ENCODE data around the gene RBM19. TPM values are rescaled to one million over a fixed set of nuclear protein-coding genes. Genes with fewer than 3 reads are reported as not detected.

RBM19 gene
- polyA plus RNA-seq, 5 donors = 26.8 to 31.9 (median 30.0) TPM

DNA sequence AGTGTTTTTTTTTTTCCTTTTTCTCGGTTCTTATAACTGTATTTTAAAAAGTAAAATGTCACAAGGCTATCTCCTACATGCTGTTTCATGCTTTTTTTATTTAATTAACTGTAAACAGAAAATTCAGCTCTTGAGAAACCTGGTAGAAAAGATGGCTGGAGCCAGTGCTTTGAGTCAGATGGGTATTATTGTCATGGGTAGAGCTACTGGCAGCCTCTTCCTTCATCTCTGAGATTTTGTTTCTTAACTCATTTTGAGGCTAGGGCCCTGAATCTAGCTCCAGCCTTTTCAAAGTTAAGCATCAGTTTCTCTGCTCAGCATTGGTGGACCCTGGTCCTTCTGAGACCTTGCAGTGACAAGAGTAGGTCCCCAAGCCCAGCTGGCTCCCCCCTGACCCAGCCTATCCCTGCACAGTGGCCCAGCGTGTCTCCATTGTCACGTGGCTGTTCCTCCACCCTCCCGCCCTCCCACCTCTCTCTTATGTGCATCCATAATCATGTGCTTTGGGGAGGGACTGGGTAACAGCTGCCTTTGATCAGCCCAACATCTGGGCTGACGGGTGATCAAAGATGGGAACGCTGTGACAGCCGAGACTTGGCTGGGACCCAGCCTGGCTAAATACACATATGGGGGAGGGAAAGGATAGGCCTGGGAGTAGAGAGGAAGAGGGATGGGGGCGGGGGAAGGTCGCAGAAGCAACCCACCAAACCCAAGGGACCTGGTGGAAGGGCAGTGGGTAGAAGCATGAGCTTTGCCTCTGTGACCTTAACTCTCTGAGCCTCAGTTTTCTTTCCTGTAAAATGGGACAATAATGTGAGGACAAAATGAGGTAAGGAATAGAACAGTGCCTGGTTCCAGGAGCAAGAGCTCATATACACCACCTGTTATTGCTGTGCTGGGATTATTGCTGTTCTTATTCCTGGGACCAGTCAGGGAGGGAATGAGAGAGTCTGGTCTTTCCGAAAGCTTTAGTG, 24.4 kb upstream of the RBM19 start:
- peak; percentile 72 to 73 for DNase-seq

DNA sequence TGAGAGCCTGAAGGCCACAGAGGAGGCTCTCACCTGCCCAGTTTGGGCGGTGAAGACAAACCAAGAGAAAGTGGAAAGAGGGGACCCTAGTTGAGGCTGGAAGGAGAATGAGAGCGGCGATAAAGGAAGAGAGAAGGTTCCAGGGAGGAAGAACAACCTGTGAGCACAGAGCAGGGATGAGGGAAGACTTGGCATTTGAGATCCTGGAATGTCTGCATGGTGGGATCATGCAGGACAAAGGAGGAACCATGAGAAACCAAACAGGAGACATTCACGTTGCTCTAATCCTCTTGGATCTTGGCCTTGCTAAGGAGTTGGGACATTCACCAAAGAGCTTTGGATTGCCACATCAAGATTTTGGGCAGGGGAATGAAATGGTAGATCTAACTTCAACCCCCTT, 22.9 kb upstream of the RBM19 start:
- no peak for DNase-seq

DNA sequence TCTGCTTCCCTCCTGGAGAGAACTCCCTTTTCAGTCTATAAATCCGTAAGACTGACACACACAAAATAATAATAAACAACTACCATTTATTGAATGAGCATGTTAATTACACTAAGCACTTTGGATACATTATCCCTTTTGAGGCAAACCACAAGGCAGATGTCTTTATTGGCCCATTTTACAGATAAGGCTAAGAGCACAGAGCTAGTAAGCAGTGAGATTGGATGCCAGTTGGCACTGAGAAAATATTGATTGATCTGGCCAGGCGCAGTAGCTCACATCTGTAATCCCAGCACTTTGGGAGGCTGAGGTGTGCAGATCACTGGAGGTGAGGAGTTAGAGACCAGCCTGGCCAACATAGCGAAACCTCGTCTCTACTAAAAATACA, 21.9 kb upstream of the RBM19 start:
- DNase-seq = no peak

DNA sequence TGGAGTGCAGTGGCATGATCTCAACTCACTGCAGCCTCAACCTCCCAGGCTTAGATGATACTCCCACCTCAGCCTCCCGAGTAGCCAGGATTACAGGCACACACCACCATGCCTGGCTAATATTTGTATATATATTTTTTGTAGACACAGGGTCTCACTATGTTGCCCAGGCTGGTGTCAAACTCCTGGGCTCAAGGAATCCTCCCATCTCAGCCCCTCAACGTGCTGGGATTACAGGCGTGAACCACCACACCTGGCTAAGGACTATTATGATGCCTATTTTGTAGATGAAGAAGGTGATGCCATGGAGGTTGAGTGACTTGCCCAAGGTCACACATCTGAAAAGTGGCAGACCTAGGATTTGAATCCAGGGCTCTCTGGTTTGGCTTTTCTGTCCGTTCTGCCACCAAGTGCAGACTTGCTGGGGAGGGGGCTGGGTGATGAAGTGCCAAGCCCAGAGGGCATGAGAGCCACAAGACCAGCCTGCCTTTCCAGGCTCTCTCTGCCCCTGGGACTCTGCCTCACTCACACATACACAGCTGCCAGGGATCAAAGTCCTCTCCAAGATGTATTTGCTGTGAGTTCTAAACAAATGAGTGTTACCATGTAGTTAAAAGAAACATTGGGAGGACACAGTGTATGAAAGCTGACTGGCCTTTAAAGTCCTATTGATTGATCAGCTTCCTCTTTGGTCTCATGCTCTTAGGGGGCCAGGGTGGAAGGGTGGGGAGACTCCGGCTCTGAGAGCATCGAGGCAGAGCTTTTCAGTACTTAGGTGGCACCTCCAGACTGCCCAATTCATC, 21.3 kb upstream of the RBM19 start:
- DNase-seq = peak; percentile 55 to 61

DNA sequence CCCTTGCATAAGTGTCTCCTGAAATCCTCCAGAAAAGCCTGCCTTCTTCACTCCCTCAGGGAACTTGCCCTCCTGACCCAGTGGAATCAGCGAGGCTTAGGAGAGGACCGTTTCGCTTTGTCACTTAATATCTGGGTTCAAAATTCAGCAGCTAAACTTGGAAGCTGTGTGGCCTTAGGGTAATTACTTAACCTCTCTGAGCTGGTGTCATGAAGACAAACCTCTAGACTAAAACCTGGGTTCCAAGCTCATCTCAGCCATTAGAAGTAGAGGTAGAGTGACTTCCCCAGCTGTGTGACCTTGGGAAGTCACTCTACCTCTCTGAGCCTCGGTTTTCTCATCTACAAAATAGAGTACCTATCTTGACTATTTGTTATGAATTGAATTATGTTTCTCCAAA, 18.3 kb upstream of the RBM19 start:
- no peak for DNase-seq

DNA sequence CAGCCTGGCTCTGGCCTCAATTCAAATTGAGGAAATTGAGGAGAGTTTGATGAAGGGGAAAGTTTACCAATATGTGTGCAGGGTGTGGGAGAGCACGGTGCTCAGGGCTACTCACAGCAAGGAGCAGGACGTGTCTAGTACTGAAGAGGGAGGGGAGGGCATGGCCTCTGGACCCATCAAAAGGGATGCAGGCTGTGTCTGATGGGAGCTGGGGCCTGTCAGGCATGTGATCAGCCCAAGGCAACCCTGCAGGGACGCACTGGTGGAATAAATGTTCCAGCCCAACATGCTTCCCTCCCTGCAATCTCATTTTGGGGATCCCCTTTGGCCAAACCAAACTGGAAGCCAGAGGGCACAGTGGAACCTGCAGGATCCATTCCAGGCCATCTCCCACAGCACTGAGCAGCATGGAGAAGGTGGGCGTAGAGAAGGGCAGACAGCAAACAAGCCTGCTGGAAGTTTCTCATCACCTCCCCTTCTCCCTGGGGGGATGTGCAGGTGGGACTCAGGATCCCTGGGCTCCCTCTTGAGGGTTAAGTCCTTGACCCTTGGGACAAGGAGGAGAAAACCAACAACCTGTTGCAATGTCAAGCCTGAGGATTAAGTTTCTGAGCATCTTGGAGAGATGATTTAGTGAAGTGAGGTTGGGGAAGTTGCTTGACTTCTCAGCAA, 17.8 kb upstream of the RBM19 start:
- DNase-seq = no peak

DNA sequence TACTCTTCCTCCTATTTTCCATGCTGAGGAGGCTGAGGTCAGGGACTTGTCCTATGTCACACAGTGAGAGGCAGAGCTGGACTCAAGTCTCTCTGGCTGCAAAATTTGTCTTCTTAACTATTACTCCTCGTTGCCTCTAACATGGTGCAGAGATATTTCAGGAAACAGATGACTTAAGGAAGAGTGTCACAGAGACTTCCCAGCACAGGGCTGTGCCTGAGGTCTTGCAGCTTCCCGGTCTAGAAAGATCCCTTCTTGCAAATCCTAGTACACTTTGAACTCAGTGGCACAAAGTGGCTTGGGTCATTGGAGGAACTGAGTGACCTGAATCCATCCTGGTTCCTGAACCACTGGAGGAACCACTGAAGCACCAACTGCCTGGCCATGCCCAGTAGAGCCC, 17.1 kb upstream of the RBM19 start:
- DNase-seq = no peak

DNA sequence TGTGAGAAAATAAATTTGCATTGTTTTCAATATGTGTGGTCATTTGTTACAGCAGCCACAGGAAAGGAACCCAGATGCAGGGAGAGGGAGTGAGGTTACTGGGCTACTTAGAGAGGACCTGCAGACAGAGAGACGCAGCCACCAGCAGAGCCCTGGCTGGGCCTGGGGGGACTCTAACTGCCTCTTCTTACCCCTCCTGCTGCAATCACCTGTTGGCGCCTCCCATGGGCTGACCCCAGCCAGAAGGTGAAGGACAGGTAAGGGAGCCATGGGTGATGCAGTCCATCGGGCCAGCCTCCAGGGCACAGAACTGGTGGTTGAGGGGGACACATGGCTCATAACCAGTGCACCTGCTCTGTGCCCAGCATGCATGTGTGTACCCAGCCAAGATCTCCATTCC, 15.8 kb upstream of the RBM19 start:
- DNase-seq = no peak

DNA sequence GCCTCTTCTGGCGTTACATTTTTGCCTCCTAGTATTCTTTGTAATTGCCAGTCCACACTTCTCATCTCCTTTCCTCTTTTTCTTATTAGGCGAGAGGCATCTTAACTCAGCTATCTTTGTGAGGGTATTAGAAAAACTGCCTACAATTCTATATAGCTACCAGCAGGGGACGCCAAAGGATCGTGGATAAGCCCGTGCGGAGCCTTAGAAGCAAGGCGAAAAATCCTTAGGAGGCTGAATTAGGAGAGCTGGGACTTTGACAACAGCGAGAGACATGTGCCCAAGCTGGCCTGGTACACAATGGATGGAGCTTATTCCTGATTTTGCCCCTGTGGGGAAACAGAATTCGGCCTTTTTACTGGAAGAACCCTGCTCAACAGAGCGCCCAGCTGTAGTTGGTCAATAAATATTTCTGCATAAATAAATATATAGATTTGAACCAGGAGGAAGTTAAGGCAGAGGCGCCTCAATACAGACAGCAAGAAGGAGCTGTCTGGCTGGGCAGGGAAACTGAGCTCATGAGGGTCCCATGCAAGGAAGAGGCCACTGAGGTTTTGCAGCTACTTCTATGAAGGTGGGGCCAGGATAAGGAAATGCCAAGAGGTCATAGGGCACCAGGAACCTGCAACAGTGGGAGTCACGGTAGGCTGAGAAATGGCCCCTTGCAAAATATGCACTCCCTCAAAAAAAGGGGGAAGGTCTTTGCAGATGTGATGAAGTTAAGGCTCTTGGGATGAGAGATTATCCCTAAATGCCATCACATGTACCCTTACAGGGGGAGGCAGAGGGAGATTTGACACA, 14.6 kb upstream of the RBM19 start:
- DNase-seq = peak; percentile 55 to 75

DNA sequence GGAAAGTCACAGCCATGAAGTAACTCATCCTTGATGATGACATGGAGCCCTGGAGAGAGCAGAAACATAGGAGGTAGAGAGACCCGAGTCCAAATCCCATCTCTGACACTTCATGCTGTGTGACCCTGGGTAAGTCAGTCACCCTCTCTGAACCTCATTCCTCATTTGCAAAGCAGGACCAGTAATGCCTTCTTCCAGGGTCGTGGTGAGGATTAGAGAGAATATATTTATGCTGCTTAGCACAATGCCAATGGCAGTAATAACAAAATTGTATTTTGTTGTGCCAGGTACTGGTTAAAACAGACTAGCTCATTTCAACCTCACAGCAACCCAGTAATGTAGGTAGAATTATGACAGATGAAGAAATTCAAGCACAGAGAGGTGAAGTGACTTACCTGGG, 13.9 kb upstream of the RBM19 start:
- DNase-seq = no peak

DNA sequence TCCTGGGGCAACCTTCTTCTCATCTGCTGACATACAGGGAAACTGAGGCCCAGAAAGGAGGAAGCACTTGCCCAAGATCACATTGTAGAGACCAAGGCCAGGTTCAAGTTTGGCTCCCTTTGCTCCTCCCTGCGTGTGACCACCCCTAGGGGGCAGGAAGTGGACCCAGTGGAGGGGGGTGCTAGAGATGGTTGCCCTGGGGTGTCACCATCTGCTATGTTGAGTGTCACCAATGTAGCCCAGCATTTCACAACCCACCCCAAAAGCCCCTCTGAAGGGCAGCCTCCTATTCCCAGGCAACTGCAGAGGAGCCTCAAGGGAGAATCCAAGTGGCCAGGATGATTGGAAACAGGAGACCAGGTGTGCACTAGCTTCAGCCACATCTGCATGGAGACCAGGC, 12.0 kb upstream of the RBM19 start:
- no peak for DNase-seq

DNA sequence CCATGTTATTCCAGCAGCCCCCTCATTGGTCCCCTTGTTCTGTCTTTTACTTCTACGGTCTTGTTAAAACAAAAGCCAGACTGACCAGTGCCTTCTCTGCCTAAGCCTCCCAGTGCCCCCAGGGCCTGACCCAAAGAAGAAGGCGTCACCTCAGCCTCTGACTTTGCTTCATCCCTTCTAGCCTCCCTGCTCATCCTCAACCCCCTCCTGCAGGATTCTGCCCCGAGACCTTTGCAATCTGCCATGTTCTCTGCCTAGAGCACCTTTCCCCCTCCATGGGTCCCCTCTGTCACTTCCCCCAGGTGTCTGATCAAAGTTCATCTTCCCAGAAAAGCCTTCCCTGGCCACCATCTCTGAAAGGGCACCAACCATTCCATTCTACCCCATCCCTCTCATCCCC, 7.9 kb upstream of the RBM19 start:
- DNase-seq = no peak

DNA sequence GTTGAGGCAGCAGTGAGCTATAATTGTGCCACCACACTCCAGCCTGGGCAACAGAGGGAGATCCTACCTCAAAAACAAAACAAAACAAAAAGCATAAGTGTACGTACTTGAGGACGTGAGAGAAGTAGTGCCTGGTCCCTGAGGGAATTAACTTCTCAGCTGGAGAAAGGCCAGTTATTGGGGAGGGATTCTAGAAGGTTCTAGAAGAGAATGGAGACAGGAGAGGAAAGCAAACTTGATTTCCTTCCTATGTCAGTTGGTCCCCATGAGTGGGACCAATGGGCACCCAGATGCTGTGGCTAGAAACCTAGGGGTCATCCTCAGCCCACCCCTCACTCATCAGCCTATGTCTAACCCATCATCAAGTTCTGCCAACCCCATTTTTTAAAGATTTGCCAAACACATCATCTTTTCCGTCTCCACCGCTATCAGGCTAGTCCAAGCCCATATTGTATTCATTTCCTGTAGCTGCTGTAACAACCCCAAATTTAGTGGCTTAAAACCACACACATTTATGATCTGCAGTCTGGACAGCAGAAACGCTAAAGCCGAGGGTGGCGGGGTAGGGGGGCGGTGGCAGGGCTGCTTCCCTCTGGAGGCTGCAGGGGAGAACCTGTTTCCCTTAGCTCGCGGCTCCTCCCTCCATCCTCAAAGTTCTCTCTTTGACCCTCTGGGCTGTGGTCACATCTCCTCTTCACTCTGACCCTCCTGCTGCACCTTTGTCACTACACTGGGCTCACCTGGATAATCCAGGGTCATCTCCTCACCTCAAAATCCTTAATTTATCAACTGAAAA, 7.2 kb upstream of the RBM19 start:
- DNase-seq = no peak

DNA sequence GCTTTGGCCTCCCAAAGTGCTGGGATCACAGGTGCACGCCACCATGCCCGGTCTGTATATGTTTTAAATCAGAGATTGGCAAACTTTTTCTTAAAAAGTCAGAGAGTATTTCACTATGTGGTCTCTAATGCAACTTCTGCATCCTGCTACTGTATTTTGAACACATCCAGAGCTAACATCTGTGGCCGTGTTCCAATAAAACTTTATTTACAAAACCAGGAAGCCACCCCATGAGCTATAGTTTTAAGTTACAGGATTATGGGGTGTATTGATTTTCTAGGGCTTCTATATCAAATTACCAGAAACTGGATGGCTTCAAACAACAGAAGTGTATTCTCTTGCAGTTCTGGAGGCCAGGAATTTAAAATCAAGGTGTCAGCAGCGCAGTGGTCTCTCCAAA, 5.3 kb upstream of the RBM19 start:
- no peak for DNase-seq

DNA sequence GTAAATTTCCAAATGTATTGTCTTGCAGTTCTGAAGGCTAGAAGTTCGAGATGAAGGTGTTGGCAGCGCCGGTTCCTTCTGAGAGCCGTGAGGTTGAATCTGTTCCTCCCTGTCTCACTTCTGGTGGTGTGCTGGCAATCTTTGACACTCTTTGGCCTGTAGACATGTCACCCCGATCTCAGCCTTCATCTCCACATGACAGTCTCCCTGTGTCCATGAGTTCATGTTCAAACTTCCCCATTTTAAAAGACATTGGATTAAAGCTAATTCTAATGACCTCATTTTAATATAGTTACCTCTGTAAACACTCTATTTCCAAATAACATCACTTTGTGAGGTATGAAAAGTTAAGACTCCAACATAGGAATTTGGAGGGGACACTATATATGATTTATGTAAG, 4.1 kb upstream of the RBM19 start:
- no peak for DNase-seq

DNA sequence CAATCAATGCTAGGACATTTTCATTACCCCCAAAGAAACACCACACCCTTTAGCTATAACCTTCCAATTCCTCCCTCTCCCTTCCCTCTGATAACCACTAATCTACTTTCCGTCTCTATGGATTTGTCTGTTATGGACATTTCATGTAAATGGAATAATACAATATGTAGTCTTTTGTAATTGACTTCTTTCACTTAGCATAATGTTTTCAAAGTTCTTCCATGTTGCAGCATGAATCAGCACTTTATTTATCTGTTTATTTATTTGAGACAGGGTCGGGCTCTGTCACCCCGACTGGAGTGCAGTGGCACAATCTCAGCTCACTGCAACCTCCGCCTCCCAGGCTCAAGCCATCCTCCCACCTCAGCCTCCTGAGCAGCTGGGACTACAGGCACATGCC, 1.2 kb upstream of the RBM19 start:
- DNase-seq = no peak

DNA sequence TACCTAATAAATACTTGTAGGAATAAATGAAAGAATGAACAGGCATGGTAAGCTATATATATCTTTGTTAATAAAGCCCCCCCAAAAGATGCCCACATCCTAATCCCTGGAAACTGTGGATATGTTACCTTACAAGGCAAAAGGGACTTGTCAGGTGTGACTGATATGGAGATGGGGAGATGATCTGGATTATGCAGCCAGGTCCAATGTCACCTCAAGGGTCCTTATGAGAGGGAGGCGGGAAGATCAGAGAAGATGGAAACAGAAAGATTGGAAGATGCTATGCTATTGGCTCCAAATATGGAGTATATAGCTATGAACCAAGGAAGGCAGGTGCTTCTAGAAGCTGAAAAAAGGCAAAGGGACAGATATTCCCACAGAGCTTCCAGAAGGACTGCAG, 3.4 kb downstream of the RBM19 start:
- no peak for DNase-seq

DNA sequence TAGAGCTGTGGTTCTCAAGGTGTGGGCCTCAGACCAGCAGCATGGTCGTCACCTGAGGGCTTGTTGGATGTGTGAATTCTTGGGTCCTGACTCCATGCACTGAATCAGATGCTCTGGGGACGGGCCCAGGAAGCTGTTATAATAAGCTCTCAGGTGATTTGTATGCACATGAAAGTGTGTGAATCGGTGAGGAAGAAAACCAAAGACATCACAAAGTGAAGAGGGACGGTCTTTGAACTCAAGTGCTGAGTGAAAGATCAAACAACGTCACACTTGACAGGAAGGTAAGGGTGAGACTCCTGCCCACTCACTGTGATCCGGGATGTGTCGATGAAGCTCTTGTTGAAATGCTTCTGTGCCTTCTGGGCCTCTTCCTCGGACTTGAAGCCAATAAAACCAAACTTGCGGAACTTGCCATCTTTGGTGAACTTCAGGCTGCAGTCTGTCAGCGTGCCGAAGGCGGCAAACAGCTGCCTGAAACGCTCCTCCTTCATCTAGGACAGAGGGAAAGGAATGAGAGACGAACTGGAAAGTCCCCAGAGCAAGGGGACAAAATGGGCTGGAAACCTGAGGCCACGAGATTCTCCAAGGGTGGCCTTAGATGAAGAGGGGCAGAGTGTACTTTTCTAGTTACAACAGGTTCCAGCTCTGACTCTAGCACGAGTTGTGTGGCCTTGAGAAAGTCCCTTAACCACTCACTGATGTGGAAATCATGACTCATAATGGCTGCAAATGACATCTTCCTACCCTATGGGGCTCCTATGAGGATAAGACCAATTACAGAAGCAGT, 4.0 kb downstream of the RBM19 start:
- no peak for DNase-seq

DNA sequence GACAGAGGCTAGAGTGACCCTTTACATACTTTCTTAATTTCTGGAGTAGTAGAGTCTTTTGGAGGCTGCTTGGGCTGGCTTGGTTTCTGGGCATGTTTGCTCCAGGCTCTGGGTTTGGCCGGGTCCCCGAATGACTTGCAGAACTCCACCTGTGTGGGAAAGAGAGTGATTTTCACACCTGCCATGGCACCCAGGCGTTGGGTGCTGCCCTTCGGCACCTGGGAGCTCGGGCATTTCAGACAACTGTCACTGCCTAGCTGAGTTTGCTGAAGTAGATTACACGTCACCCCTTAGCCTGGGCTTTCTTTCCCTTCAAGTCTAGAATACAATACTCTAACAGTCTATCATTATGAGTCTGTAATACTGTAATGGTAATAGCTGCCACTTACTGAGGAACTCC, 6.1 kb downstream of the RBM19 start:
- no peak for DNase-seq

DNA sequence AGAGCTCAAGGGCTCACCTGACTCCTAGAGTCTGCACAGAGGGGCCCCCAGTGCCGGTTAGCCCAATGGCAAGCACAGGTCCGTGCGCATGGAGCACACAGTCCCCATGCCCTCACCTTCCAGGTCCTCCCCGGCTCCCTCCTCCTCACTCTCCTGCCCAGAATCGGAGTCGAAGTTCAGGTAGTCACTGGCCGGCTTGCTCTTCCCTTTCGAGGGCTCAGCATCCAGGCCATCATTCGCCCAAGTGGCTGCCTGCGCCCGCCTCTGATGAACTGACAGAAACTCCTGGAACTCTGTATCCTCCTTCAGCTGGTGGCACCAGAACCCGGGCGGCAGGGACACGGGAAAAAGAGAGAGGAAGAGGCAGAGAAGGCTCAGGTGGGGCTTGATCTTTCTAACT, 7.0 kb downstream of the RBM19 start:
- no peak for DNase-seq

Data from right lung (tissue), 5 donors.